Amniotic epithelial cell (primary cell): Measurements from ENCODE around the gene THRB.

Experiments
- DNase-seq: peaks from one replicate; pipeline ENCODE4 v3.0.0-alpha.2; 2010; ENCODE audit warnings: low read depth

Gene THRB

DNA sequence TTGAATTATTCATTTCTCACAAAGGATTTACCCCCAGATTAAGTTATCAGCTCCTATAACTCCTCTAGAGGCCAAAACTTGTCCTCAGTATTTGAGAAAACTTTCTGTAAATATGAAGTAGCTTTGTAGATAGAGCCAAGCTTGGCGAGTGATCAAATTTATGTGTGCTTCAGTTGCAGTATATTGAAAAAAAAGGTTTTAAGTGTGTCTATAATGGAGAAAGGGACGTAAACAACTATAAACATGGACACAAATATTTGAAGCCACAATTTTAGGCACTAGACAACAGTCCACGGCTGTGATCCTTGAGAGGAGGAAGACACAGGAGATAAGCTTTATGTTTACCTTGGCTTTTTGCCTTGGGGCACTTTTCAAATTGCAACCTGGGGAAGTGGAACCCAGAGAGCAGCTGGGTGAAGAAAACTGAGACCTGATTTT lies 118.7 kb downstream of the THRB start:
- no peak for DNase-seq

- DNase-seq = no peak
Measured at GRCh38 chr3:24374801-24375200, 119.8 kb downstream of the THRB start.

GRCh38 chr3:24373198-24373959 lies 121.3 kb downstream of the THRB start:
- DNase-seq = no peak

DNA sequence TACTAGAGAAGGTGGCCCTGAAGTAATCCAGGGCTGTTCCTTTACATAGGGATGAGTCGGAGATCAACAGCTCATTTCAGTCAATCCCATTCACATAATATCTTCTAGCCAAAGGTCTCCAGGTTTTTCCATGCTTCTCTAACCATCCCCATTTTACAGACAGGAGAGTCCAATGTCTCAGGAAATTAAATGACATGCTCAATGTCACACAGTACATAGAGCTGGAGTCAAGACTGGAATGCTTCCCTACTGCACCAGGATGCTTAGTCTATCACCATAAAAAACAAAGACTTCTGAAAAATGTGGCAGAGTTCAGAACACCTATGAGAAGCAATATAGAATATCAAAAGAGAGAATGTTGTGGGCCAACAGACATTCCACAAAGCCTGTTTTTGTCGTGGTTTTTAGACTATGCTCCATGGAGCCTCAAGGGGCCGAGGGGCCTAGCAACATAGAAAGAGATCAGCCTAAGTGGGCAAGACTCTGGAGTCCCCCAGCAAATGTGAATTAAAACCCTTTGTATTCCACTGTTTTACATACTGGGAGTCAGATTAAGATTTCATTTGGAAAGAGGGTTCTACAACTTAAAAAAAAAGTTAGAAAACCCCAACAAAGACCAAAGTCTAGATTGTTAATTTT lies 122.0 kb downstream of the THRB start:
- DNase-seq = no peak

DNA sequence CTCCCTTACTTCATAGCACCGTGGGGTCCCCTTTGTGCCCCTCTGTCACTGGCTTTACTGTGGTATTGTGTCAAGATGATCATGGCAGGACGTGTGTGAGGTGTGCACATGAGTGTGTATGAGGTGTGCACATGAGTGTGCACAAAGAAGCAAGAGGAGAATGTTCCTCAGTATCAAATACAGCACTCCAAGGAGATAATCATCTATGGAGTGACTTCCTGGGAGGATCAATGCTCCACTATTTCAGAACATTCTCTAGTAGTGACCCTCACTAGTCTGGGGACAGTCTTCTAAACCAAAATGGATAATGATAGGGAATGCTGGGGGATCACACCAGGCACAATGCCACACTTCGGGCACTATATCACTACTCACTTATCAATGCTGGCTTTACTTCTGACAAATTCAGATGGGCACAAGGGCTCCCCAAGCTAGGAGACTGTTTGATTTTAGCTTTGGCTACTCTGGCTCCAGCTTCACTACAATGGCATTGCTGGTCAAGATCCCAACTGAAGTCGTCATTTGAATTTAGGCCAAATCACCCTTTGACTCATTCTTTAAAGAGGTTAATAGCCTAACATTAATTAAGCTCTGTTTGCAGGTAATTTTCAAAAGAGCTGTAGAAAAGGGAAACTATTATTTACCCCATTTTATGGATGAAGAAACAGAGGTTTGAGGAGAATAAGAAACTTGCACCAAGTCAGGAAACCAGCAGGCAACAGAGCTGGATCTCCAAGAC lies 124.1 kb downstream of the THRB start:
- no peak for DNase-seq

GRCh38 chr3:24368605-24369004 lies 126.0 kb downstream of the THRB start:
- DNase-seq = no peak

- DNase-seq = peak; percentile 13
Measured at GRCh38 chr3:24367664-24368264, 126.9 kb downstream of the THRB start.

DNA sequence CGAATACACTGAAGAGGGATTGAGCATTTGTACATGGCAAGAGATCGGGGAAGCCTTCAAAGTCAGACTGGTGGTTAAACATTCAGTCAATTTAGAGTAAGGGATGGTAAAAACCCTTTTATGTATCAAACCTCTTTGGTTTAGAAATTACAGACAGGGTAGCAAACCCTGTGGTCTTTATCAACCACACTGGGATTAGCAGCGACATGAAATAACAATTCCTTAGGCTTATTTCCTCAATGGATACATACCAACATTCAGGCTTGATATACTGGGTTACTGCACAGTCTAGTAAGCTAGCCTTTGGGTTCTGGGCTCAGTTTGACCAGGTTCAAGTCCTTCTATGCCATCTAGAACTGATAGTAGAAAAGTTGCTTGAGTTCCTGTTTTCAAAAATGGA lies 127.4 kb downstream of the THRB start:
- peak; percentile 39 for DNase-seq

GRCh38 chr3:24365168-24365567 lies 129.5 kb downstream of the THRB start:
- DNase-seq = peak; percentile 78

- no peak for DNase-seq
Measured at GRCh38 chr3:24364359-24364758, 130.3 kb downstream of the THRB start.

DNA sequence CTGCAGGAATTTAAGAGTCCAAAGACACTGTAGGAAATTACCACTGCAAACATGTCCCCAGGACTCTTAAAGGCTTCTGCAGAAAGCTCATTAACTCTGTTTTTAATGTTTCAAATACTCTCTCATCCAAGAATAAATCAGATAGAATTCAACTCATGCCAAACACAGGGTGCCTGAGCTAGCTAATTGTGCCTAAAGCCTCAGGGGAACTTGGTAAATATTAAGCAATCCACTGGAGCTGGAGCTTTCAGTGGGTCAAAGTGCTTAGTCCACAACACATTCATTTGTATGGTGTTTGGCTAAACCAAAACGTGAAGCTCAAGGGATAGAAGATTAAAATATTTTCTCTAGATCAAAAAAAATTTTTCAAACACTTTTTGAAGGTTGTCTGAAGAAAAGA lies 131.4 kb downstream of the THRB start:
- no peak for DNase-seq

DNA sequence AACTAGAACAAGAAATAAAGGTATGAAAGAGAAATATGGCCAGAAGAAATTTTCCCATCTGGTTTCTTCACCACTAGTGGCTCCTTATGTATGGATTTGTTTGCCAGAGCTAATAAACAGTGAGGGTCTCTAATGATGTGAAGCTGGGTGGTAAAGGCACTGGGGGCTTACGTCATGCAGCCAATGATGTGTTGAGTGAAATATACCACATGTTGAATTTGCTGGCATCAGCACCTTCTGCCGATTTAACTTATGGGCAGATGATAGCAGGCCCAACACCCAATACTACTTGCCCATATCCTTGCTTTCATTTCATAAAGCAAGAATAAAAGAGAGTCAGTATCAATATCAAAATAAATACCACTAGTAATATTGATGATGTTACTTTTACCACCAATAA lies 133.0 kb downstream of the THRB start:
- DNase-seq = no peak

- DNase-seq = no peak
Measured at GRCh38 chr3:24360957-24361356, 133.7 kb downstream of the THRB start.

DNA sequence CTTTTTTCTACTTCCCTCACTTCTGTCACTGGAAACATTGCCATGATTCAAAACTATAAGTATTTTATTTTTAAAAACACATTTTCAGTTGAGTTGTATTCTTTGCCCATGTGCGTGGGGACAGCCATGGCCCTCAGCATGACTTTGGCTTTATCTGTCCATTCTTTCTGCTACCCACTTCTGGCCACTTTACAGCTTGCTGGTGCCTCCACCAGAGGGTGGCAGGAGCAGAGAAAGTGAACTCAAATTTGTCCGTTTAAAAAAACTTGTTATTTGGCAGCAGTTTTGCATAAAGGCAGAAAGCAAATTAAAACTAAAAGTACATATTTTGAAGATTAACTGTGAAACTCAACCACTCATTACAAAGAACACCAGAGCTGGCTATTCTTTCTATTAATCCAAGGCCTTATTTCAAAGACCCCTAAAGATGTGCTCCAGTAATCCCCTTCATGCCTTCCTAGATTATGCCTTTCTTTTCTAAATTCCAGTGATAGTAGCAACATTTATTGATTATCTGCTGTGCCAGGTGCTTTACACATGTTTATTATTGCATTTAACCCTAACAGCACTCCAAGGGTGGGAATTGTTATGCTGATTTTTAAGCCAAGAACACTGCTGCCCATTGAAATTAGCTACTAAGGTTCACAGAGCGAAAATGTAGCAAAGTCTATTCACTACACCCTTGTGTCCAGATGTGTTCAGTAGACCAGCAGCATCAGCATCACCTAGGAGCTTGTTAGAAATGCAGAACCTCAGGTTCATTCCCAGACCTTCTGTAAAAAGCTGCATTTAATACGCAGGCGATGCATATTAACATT lies 134.8 kb downstream of the THRB start:
- no peak for DNase-seq

GRCh38 chr3:24359102-24359501 lies 135.5 kb downstream of the THRB start:
- no peak for DNase-seq

DNA sequence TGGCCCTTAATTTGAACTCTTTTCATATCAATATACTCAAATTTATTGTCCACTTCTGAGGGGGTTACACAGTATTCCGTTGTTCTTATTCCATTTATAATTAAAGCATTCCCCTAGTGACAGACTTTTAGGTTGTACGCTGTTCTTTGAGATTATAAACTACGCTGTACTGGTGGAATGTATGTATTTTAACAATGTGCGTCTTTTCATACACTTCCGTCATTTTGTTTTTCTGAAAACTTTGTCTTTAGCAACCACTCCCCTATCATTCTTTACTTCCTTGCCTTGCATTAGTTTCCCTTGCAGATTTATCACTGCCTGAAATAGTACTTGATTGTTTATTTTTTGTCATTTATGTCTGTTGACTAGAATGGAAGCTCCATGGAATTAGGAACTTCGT lies 137.0 kb downstream of the THRB start:
- no peak for DNase-seq

DNA sequence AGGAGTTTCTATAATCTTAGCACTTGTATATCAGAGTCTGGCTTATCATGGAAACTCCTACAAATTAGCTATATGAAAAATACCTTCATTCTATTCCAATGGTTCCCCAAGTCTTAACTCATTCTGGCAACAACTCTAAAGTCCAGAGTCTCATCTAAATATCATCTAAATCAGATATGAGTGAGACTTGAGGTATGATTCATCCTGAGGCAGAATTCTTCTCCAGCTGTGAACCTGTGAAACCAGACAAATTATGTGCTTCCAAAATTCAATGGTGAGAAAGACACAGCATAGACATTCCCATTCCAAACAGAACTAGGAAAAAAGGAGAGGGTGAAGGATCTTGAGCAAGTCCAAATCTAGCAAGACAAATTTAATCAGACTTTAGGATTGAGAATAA lies 138.8 kb downstream of the THRB start:
- no peak for DNase-seq

DNA sequence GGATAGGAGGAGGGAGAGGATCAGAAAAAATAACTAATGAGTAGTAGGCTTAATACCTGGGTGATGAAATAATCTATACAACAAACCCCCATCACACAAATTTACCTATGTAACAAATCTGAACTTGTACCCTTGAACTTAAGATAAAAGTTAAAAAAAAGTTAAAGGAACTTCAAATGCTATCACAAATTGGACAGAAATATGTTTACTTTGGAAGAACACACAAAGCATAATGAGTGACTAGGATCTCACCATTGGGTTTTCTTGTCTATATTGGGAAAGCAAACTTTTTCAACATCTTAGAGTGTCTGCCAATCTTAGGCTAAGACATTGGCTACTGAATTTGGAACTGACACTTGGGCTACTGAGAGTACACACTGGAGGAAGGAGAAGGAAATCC lies 140.4 kb downstream of the THRB start:
- DNase-seq = no peak

GRCh38 chr3:24352893-24353553 lies 141.6 kb downstream of the THRB start:
- DNase-seq = no peak

DNA sequence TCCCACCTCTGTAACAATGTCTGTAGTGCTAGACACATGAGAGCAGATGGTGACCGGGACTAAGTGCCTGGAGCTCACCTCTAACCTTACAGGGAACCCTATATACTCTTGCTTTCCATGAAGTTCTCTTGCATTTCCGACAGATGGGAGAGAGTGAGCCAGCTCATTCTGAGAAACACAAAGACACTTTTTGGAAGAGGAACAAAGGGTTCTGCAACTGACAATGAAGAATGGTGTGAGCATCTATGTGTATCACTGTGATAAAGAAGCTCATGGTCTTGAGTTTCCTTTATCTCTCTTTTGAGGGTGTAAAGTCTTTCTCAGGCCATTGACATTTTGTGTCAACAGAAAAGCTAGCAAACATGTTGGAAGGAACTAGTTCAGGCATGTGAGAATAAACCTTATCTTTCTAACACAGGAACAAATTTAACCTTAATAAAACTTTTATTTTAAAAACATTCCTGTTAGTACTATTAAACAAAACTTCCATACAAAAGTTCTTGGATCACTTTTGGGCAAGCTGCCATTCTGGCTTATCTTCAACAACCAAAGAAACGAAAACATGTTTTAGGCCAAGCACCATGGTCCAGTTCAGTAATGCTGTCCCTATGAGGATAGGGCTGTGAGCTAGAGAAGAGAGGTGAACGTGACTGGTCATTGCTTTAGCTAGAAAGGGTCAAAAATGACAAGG lies 142.7 kb downstream of the THRB start:
- DNase-seq = no peak
